IMR-90 (cell line): ENCODE results near the gene ETF1. TPM values are rescaled to one million over a fixed set of nuclear protein-coding genes. Genes with fewer than 3 reads are reported as not detected.
A peak's percentile ranks its signal among the peaks of the same experiment; 100 is the strongest.

Experiments used
- ATAC-seq: fragments of 200-7000 bp; cut with Tn5 transposase; 2 replicates; pipeline ENCODE4 v1.9.1; 2020; ENCODE audit warnings: low read depth, mild to moderate bottlenecking, moderate library complexity
- BruUV-seq: library from RNA; stranded (reverse); fragments of 400-500 nt; replicated peaks from 2 replicates; lab custom pipeline; 2021; lab: Mats Ljungman, UMichigan
- CTCF ChIA-PET: fragments of 300-600 bp; formaldehyde crosslinking; extraction: SDS; loops from one replicate; lab custom pipeline; 2021; ENCODE audit warnings: antibody characterized with exemption; lab: Yijun Ruan, JAX
- POLR2A ChIA-PET: fragments of 300-600 bp; sonication (Branson Sonifier 250); formaldehyde crosslinking; loops from one replicate; lab custom pipeline; 2022; ENCODE audit warnings: antibody characterized with exemption; ENCODE audit not compliant: unreplicated experiment; lab: Charles Lee
- DNase-seq: peaks from one replicate; pipeline ENCODE4 v3.0.0; 2013
- H2AFZ ChIP-seq: replicated peaks from 2 replicates; pipeline ENCODE3; 2013; ENCODE audit warnings: low read length, mild to moderate bottlenecking; ENCODE audit not compliant: poor library complexity
- H2AK5ac ChIP-seq: 2 replicates; pipeline ENCODE4 v1.6.1; 2013; ENCODE audit warnings: low read depth, low read length, inconsistent platforms
- H2AK9ac ChIP-seq: replicated peaks from 2 replicates; pipeline ENCODE3; 2013; ENCODE audit warnings: mild to moderate bottlenecking, low read depth, low read length, moderate library complexity; ENCODE audit not compliant: poor library complexity
- H2BK120ac ChIP-seq: 2 replicates; pipeline ENCODE4 v1.6.1; 2013; ENCODE audit warnings: low read depth, low read length, inconsistent platforms
- H2BK15ac ChIP-seq: 3 replicates; pipeline ENCODE4 v1.6.1; 2013; ENCODE audit warnings: low read depth, low read length, inconsistent platforms
- H2BK20ac ChIP-seq: 2 replicates; pipeline ENCODE4 v1.6.1; 2013; ENCODE audit warnings: low read depth, mild to moderate bottlenecking, inconsistent platforms, low read length, moderate library complexity
- H2BK5ac ChIP-seq: 2 replicates; pipeline ENCODE4 v1.6.1; 2013; ENCODE audit warnings: mild to moderate bottlenecking, low read depth, low read length, inconsistent platforms; ENCODE audit not compliant: poor library complexity, severe bottlenecking
- H3K14ac ChIP-seq: replicated peaks from 2 replicates; pipeline ENCODE4 v1.6.1; 2013; ENCODE audit warnings: low read depth, low read length, inconsistent platforms
- H3K18ac ChIP-seq: 2 replicates; pipeline ENCODE4 v1.6.1; 2013; ENCODE audit warnings: low read depth, low read length, control low read depth
- H3K23ac ChIP-seq: 2 replicates; pipeline ENCODE4 v1.6.1; 2013; ENCODE audit warnings: low read depth, low read length, inconsistent platforms
- H3K27ac ChIP-seq: 2 replicates; pipeline ENCODE4 v1.5.1; 2013; ENCODE audit warnings: mild to moderate bottlenecking, control low read depth, low read length; ENCODE audit not compliant: insufficient read depth
- H3K27me3 ChIP-seq: 2 replicates; pipeline ENCODE4 v1.6.1; 2013; ENCODE audit warnings: low read length; ENCODE audit not compliant: control insufficient read depth, insufficient read depth
- H3K36me3 ChIP-seq: 2 replicates; pipeline ENCODE4 v1.6.1; 2013; ENCODE audit warnings: low read length, mixed read lengths; ENCODE audit not compliant: control insufficient read depth, insufficient read depth
- H3K4ac ChIP-seq: 2 replicates; pipeline ENCODE4 v1.6.1; 2013; ENCODE audit warnings: low read depth, low read length, inconsistent platforms
- H3K4me1 ChIP-seq: 2 replicates; pipeline ENCODE4 v1.6.1; 2013; ENCODE audit warnings: low read length, mixed read lengths; ENCODE audit not compliant: control insufficient read depth, insufficient read depth
- H3K4me2 ChIP-seq: 2 replicates; pipeline ENCODE4 v1.6.1; 2013; ENCODE audit warnings: low read depth, mild to moderate bottlenecking, control low read depth, low read length, moderate library complexity
- H3K4me3 ChIP-seq: 2 replicates; pipeline ENCODE4 v1.5.1; 2013; ENCODE audit warnings: low read depth, mild to moderate bottlenecking, control low read depth, low read length, moderate library complexity; ENCODE audit not compliant: insufficient read depth
- H3K56ac ChIP-seq: 2 replicates; pipeline ENCODE4 v1.6.1; 2013; ENCODE audit warnings: low read length, inconsistent platforms; ENCODE audit not compliant: insufficient read depth; ENCODE audit errors: extremely low read depth
- H3K79me1 ChIP-seq, 2 experiments: 2 replicates each; pipeline ENCODE4 v1.6.1; 2013; ENCODE audit warnings: low read length in 2 of 2, inconsistent platforms in 1 of 2, low read depth in 1 of 2
- H3K9ac ChIP-seq: 2 replicates; pipeline ENCODE4 v1.6.1; 2013; ENCODE audit warnings: low read depth, low read length, control low read depth
- H3K9me1 ChIP-seq: 2 replicates; pipeline ENCODE4 v1.6.1; 2013; ENCODE audit warnings: low read length, inconsistent platforms; ENCODE audit not compliant: insufficient read depth
- H3K9me3 ChIP-seq: 2 replicates; pipeline ENCODE4 v1.6.1; 2013; ENCODE audit warnings: low read length; ENCODE audit not compliant: control insufficient read depth, insufficient read depth
- H4K20me1 ChIP-seq: 2 replicates; pipeline ENCODE4 v1.6.1; 2013; ENCODE audit warnings: low read length, inconsistent platforms; ENCODE audit not compliant: insufficient read depth
- H4K5ac ChIP-seq: 2 replicates; pipeline ENCODE4 v1.6.1; 2013; ENCODE audit warnings: mild to moderate bottlenecking, low read depth, low read length, control low read depth
- H4K8ac ChIP-seq, 2 experiments: 2 replicates each; pipeline ENCODE4 v1.6.1; 2013; ENCODE audit warnings: low read depth in 2 of 2, low read length in 2 of 2, control low read depth in 1 of 2, inconsistent platforms in 1 of 2
- H4K91ac ChIP-seq: 2 replicates; pipeline ENCODE4 v1.6.1; 2013; ENCODE audit warnings: low read depth, low read length, inconsistent platforms; ENCODE audit not compliant: insufficient read depth
- BHLHE40 ChIP-seq: fragments of 150-350 bp; IDR thresholded peaks from 2 replicates; pipeline ENCODE4 v1.6.1; 2016; ENCODE audit warnings: mild to moderate bottlenecking, low read depth, low read length
- CEBPB ChIP-seq: IDR thresholded peaks from 2 replicates; pipeline ENCODE4 v1.6.1; 2012; ENCODE audit warnings: low read depth, low read length, improper control_type of control experiment
- CHD1 ChIP-seq: IDR thresholded peaks from 2 replicates; pipeline ENCODE4 v1.6.1; 2012; ENCODE audit warnings: low read depth, low read length, improper control_type of control experiment
- CTCF ChIP-seq: conservative IDR thresholded peaks from 2 replicates; pipeline ENCODE4 v1.5.1; 2012; ENCODE audit warnings: mild to moderate bottlenecking, low read depth, low read length, improper control_type of control experiment
- ELK1 ChIP-seq: fragments of 150-350 bp; IDR thresholded peaks from 2 replicates; pipeline ENCODE4 v1.6.1; 2016; ENCODE audit warnings: low read depth, mild to moderate bottlenecking, low read length, moderate library complexity, borderline replicate concordance
- FOS ChIP-seq: fragments of 150-350 bp; IDR thresholded peaks from 2 replicates; pipeline ENCODE4 v1.6.1; 2016; ENCODE audit warnings: low read depth, low read length
- MAZ ChIP-seq: IDR thresholded peaks from 2 replicates; pipeline ENCODE4 v1.6.1; 2012; ENCODE audit warnings: low read depth, mild to moderate bottlenecking, low read length, improper control_type of control experiment, moderate library complexity, borderline replicate concordance
- MXI1 ChIP-seq: IDR thresholded peaks from 2 replicates; pipeline ENCODE4 v1.6.1; 2012; ENCODE audit warnings: low read depth, mild to moderate bottlenecking, low read length, moderate library complexity, borderline replicate concordance
- NFE2L2 ChIP-seq: fragments of 150-350 bp; IDR thresholded peaks from 2 replicates; pipeline ENCODE4 v1.6.1; 2016; ENCODE audit warnings: low read depth, mild to moderate bottlenecking, low read length
- POLR2A ChIP-seq: IDR thresholded peaks from 2 replicates; pipeline ENCODE4 v1.6.1; 2012; ENCODE audit warnings: mild to moderate bottlenecking, low read depth, low read length
- RAD21 ChIP-seq: IDR thresholded peaks from 2 replicates; pipeline ENCODE4 v1.6.1; 2012; ENCODE audit warnings: low read length, improper control_type of control experiment
- RCOR1 ChIP-seq: IDR thresholded peaks from 2 replicates; pipeline ENCODE4 v1.6.1; 2012; ENCODE audit warnings: mild to moderate bottlenecking, low read length, improper control_type of control experiment; ENCODE audit not compliant: insufficient replicate concordance
- RFX5 ChIP-seq: IDR thresholded peaks from 2 replicates; pipeline ENCODE4 v1.8.0; 2012; ENCODE audit warnings: low read depth, mild to moderate bottlenecking, low read length, moderate library complexity
- SMC3 ChIP-seq: fragments of 150-350 bp; IDR thresholded peaks from 2 replicates; pipeline ENCODE4 v1.6.1; 2016; ENCODE audit warnings: low read depth, mild to moderate bottlenecking, antibody characterized with exemption, low read length, moderate library complexity
- USF2 ChIP-seq: fragments of 150-350 bp; IDR thresholded peaks from 2 replicates; pipeline ENCODE4 v1.6.1; 2017; ENCODE audit warnings: mild to moderate bottlenecking, antibody characterized with exemption, low read length, low read depth
- WGBS, 2 experiments: methylation state at CpG; one replicate each; pipeline versions ENCODE4 v1.1.5 to v1.1.7; 2013; ENCODE audit warnings: missing lambda C conversion rate in 2 of 2; ENCODE audit not compliant: insufficient read length in 1 of 2; ENCODE audit errors: extremely low coverage in 2 of 2; 5-methylcytosine and 5-hydroxymethylcytosine counted together
- dilution Hi-C: fragments of 300-500 bp; cut with HindIII; formaldehyde crosslinking; loops from one replicate; pipeline ENCODE4 v1.14.3; 2018; ENCODE audit warnings: low sequenced_read_pairs; ENCODE audit not compliant: unreplicated experiment
- in situ Hi-C: fragments of 300-500 bp; cut with MboI; formaldehyde crosslinking; loops from 3 replicates; pipeline ENCODE4 v1.14.3; 2019; ENCODE audit warnings: low sequenced_read_pairs, inconsistent platforms, mixed read lengths
- intact Hi-C: fragments of 100-400 bp; cut with micrococcal nuclease; formaldehyde crosslinking; loops from 2 replicates; pipeline ENCODE4 v1.10.0; 2022
- polyA plus RNA-seq, 3 experiments: library from polyadenylated mRNA; depleted of rRNA; stranded (reverse); fragments of >200 nt; gene quantifications; 2 replicates each; pipeline ENCODE4 v1.2.3, GENCODE V29; 2012; ENCODE audit warnings: low replicate concordance in 1 of 3
- total RNA-seq: library from RNA; depleted of rRNA; stranded (reverse); fragments of >200 nt; gene quantifications from 2 replicates; pipeline ENCODE4 v1.2.3, GENCODE V29; 2012

ETF1 gene
- total and polyA plus RNA-seq, 2 of the 4 experiments (the other 2 are of a cell fraction), result 53.2 to 126 TPM

GRCh38 chr5:138488481-138488945 lies 54.5 kb downstream of the ETF1 start:
- no peak overlapping the region for H4K8ac ChIP-seq
- H3K9me3 ChIP-seq, result no peaks in the 10 kb centered on the region
- CTCF ChIA-PET, result no interaction called here
- no peak overlapping the region for H3K18ac ChIP-seq
- no peak overlapping the region for H2BK120ac ChIP-seq
- H3K79me1 ChIP-seq, result no peaks in the 10 kb centered on the region
- in situ Hi-C loops, result no loop called here
- no peak overlapping the region for H3K4ac ChIP-seq
- H3K27me3 ChIP-seq, result peaks cover 11% of the 10 kb centered on the region; the same call in 1 of the 2 replicates
- H3K36me3 ChIP-seq, result no peaks in the 10 kb centered on the region
- dilution Hi-C loops, result no loop called here
- POLR2A ChIA-PET, result no interaction called here
- H2BK15ac ChIP-seq, result no peak overlapping the region
- DNase-seq (peak; percentile 68), ATAC-seq (no peak)
- H3K9me1 ChIP-seq, result peaks cover 9% of the 10 kb centered on the region; the same call in 1 of the 2 replicates
- BruUV-seq, result no TSS peak
- no peak overlapping the region for H2AK5ac ChIP-seq
- TF ChIP-seq CHD1 (no peak), NFE2L2 (no peak), POLR2A (no peak), RAD21 (no peak), MAZ (no peak), ELK1 (no peak), RFX5 (no peak), FOS (no peak), USF2 (peak; percentile 61), MXI1 (0 out of 2 replicates have a peak, but pooled peaks have one; percentile 61), SMC3 (no peak), BHLHE40 (peak; percentile 80), CTCF (no peak), CEBPB (no peak), RCOR1 (no peak)
- H3K27ac ChIP-seq, result no peak overlapping the region
- H4K91ac ChIP-seq, result no peak overlapping the region
- 92% methylated on average over 2 of the region's 5 CpGs; no CpG with 5 or more reads in 1 of the 2 experiments for WGBS, 2 experiments
- intact Hi-C loops, result no loop called here
- H2AK9ac ChIP-seq, result peak overlapping the region; percentile 29
- H2AFZ ChIP-seq, result peak overlapping the region; percentile 70
- H2BK5ac ChIP-seq, result no peak overlapping the region
- H3K4me1 ChIP-seq, result peaks cover 20% of the 10 kb centered on the region
- H4K20me1 ChIP-seq, result no peaks in the 10 kb centered on the region; the same call in 1 of the 2 replicates
- no peak overlapping the region for H3K23ac ChIP-seq
- H3K9ac ChIP-seq, result no peak overlapping the region
- peak overlapping the region; percentile 45; the same call in 1 of the 2 replicates for H3K14ac ChIP-seq
- H2BK20ac ChIP-seq, result no peak overlapping the region
- H3K4me3 ChIP-seq, result no peak overlapping the region
- H3K4me2 ChIP-seq, result no peak overlapping the region
- H3K56ac ChIP-seq, result no peak overlapping the region
- no peak overlapping the region for H4K5ac ChIP-seq
